ENCODE measurements around the gene ELAVL2.

DNA sequence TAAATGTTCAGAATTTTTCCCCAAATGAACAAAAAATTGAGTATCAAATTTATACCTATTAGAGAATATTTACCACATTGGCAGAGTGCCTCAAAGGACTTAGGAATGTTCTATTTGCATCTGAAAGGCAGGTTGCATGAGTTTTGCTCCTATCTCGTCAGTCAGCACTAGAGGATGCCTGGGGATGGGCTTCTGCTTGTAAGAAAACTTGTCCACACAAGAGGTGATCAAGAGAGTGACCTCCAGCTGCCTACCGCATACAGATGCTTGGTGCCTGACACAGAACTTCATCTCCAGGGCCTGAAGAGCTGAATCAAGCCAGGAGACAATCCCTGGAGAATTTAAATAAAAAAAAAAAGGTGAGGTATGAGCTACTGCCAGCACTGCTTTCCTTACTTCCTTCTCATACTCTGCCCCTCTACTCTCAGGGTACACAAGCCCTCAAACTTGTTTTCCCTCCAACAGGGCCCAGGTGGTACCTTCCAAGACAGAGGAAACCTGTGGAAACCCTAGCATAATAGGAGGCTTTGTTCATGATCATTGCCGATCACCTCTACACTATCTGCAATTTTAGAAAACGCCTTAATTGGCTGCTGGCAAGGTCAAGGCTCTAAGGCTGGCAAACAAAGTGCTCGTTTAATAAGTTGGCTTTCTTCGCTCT, 166.6 kb downstream of the ELAVL2 start:
- TF ChIP-seq, protein P1, sequence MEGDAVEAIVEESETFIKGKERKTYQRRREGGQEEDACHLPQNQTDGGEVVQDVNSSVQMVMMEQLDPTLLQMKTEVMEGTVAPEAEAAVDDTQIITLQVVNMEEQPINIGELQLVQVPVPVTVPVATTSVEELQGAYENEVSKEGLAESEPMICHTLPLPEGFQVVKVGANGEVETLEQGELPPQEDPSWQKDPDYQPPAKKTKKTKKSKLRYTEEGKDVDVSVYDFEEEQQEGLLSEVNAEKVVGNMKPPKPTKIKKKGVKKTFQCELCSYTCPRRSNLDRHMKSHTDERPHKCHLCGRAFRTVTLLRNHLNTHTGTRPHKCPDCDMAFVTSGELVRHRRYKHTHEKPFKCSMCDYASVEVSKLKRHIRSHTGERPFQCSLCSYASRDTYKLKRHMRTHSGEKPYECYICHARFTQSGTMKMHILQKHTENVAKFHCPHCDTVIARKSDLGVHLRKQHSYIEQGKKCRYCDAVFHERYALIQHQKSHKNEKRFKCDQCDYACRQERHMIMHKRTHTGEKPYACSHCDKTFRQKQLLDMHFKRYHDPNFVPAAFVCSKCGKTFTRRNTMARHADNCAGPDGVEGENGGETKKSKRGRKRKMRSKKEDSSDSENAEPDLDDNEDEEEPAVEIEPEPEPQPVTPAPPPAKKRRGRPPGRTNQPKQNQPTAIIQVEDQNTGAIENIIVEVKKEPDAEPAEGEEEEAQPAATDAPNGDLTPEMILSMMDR (IDR thresholded peaks at IDR 0.05) = no peak
- no peak for TF ChIP-seq POLR2A (IDR thresholded peaks at IDR 0.05)

All from right lobe of liver (tissue), 4 donors.